HG03159 (cell line): Measurements from ENCODE around the gene AMIGO2.
"Not testable (repeated sequence)": the region's sequence is repeated elsewhere in the genome, so short reads cannot be mapped to it uniquely, and the experiment has no call there.

Source experiments
- ATAC-seq: cut with Tn5 transposase; IDR thresholded peaks from one replicate; pipeline ENCODE4 v1.9.1; 2021; ENCODE audit warnings: mild to moderate bottlenecking, moderate library complexity; ENCODE audit not compliant: unreplicated experiment

The AMIGO2 gene, protein sequence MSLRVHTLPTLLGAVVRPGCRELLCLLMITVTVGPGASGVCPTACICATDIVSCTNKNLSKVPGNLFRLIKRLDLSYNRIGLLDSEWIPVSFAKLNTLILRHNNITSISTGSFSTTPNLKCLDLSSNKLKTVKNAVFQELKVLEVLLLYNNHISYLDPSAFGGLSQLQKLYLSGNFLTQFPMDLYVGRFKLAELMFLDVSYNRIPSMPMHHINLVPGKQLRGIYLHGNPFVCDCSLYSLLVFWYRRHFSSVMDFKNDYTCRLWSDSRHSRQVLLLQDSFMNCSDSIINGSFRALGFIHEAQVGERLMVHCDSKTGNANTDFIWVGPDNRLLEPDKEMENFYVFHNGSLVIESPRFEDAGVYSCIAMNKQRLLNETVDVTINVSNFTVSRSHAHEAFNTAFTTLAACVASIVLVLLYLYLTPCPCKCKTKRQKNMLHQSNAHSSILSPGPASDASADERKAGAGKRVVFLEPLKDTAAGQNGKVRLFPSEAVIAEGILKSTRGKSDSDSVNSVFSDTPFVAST

DNA sequence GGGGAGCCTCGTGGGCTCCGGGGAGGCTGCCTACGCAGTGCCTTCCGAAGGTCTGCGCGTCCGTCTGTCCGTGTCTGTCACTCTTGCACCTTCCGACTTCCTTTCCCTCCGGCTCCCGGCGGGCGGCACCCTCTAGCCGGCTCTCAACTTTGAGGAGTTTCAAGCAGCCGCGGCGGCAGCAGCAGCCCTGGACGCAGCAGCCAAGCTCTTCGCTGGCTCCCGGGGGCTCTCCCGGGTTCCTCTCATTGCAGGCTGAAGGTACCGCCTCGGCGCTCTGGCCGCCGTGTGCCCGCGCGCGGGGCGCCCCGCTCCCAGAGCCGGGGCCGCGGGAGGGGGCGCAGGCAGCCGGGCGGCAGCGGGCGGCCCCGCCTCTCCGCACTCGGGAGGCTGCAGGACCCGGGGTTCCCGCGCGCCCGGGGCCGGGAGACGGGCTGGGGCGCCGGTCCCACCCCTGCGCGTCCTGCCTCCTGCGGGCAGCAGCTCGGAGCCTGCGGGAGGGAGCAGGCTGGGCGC is at the start of gene AMIGO2, which contains the start of gene PCED1B:
Gene AMIGO2, minus strand, starts transcription at position 492 of the 513 bp plus-strand sequence. CDS start 957 bp downstream, outside the sequence.
Gene PCED1B, plus strand, starts transcription at position 154 of the 513 bp plus-strand sequence. CDS start 155,443 bp downstream, outside the sequence.
- peak; percentile 52 for ATAC-seq

- ATAC-seq = no peak
These were observed 46.5 kb upstream of the AMIGO2 start for GRCh38 chr12:47126246-47126645.

GRCh38 chr12:47124451-47124850 is 44.7 kb upstream of the AMIGO2 start:
- ATAC-seq = no peak

DNA sequence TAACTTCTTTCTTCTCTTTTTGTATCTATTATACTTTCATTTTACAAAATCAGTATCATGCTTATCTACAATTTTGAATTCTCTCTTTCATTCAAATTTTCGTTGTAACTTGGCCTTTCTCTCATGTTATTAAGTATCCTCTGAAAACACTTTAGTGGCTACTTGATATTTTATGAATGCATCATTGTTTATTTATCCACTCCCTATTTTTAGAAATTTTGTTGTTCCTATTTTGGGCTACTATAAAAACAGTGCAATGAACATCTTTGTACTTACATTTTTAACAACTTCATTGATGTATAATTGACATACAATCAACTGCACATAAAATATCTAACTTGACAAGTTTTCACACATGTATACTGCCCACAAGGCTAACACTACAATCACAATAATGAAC is 44.0 kb upstream of the AMIGO2 start:
- ATAC-seq = no peak

DNA sequence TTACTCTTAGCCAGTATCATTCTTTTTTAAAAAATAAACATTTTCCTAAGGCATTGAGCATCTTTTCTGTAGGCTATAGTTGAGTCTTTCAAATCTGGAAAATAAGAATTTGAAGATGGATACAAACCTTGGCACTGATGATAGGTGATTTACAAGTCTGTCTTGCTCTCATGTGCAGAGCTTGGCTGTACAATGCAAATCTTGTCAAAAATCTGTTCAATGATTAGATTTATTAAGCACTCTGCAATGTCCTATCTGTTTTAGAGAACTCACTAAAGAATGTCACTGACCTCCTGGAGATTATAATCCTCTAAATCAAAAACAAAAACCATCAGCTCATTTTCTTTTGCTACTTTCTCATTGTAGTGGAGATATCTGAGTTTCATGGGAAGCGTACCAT is 42.8 kb upstream of the AMIGO2 start:
- ATAC-seq = no peak

- no peak for ATAC-seq
These were observed 41.4 kb upstream of the AMIGO2 start for GRCh38 chr12:47121146-47121545.

DNA sequence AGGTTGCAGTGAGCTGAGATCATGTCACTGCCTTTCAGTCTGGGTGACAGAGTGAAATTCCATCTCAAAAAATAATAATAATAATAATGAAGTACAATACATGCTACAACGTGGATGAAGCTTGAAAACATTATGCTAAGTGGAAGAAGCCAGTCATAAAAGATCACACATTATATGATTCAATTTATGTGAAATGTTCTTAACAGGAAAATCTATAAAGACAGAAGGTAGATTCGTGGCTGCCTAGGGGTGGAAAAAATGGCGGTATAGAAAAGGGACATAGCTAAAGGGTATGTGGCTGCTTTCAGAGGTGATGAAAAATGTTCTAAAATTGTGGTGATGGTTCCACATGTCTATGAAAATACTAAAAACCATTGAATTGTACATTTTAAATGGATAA is 41.0 kb upstream of the AMIGO2 start:
- no peak for ATAC-seq

- not testable (repeated sequence) for ATAC-seq
These were observed 37.5 kb upstream of the AMIGO2 start for GRCh38 chr12:47117305-47117704.

- no peak for ATAC-seq
These were observed 34.7 kb upstream of the AMIGO2 start for GRCh38 chr12:47114481-47114892.

GRCh38 chr12:47112679-47113078 is 32.9 kb upstream of the AMIGO2 start:
- ATAC-seq = no peak

DNA sequence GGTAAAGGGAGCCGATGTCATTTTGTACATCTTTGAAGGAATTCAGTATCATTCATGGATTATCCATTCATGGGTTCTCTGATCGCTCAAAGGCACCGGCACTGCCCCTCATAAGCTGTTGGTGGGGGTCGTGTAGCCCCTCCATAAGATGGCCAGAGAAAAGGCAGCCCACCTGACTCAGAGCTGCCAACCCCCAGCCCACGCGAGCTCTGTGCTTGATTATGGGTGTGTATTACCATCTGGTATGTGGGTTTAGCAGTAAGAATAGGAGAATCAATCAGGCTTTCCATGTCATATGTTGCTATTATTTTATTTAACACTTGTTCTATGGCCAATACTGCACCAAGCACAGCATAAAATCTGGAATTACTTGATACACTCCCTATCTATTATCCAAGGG is 32.1 kb upstream of the AMIGO2 start:
- ATAC-seq = no peak

DNA sequence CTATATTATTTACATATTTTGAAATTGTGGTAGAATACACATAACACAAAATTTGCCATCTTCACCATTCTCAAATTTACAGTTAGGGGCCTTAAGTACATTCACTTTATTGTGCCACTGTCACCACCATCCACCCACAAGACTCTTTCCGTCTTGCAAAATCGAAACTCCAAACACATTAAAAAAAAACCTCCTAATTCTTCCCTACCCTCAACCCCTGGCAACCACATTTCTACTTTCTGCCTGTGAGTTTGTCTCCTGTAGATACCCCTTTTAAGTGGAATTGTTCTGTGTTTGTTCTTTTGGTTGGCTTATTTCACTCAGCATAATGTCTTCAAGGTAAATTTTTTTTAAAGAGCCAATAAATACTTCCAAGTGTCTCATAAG is 31.6 kb upstream of the AMIGO2 start:
- ATAC-seq = no peak

DNA sequence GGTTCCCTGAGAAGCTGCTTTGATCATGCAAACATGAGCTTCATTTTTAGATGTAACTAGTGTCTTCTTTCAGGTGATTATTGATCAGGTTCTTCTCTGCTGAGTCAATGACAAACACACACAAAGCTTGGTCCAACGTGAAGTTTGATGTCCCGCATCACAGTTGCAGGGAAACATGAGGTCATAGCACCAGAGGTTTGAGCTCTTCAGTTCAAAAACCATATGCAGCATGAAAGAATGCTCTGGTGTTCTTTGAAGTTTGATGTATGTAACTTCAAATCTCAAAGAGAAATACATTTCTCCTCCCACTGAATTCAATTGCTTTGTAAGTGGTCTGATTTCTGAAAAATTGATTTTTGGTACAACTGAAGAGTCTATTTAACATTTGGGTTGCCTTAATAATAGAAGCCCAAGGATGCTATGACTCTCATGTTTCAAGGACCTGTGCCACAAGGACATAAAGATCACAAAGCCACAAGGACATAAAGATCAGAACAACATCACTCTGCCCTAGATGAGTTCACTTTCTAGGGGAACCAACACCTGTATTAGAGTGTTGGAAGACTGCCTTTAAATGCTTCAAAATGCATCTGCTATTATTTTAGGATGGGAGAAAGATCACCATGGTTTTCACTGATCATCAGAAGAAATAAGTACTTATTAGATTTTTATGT is 31.1 kb upstream of the AMIGO2 start:
- no peak for ATAC-seq

- ATAC-seq = no peak
These were observed 30.3 kb upstream of the AMIGO2 start for GRCh38 chr12:47110011-47110541.

GRCh38 chr12:47107926-47108325 is 28.2 kb upstream of the AMIGO2 start:
- no peak for ATAC-seq

DNA sequence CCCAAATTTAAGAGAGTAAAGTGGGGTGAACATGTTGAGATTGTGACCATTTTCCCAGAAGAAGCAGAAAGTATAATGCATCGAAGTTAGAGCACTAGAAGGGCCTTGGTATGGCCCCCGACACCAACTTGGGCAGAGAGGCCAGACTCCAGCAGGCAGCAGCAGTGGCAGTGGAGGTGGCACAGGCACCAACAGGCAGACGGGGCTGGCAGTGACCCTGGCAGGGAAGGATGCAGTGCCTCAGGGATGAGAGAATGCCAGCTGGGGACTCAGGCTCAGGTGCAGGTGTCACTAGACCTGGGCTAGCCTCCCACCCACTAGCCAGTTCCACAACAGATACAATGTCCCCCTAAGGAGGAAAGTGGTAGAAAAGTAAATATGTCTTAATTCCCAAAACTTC is 27.7 kb upstream of the AMIGO2 start:
- no peak for ATAC-seq

GRCh38 chr12:47105914-47106674 is 26.3 kb upstream of the AMIGO2 start:
- ATAC-seq = no peak

- no peak for ATAC-seq
These were observed 23.3 kb upstream of the AMIGO2 start for GRCh38 chr12:47102845-47103651.

GRCh38 chr12:47102406-47102805 is 22.6 kb upstream of the AMIGO2 start:
- ATAC-seq = no peak

DNA sequence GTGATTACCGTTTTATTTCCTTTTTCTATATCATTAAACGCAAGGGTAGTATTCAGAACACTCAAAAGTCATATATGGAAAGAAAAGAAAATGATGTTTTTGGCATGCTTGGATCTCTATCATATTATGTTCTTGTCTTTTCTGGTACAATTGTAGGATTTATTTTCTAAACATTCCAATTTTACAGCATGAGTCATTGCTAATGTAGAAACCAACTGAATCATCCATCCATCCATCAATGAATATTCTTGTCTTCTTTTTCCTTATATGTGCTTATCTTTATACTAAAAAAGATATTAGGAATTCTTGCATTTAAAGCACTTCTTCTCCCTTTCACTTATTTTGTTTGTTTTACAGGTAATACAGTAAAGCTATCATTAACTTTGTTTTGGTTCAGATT is 20.4 kb upstream of the AMIGO2 start:
- no peak for ATAC-seq
